ENCODE results near the gene TNIK. TPM values are rescaled to one million over a fixed set of nuclear protein-coding genes. Genes with fewer than 3 reads are reported as not detected.

TNIK gene
- total and polyA plus RNA-seq, 10 of the 15 experiments (the other 5 are each of a cell fraction or from before 2014, with no cell fraction given) = 13.9 to 74.3 (median 48.2) TPM

GRCh38 chr3:171177056-171177455 lies 283.1 kb downstream of the TNIK start:
- Histone ChIP-seq H3K4me3 (no peak overlapping the region), H3K4me2 (ENCODE audit: control insufficient read depth, insufficient read depth) (no peak overlapping the region), H3K4me1 (ENCODE audit: control insufficient read depth, insufficient read depth, low read length) (no peaks in the 10 kb centered on the region), H3K79me2 (ENCODE audit: control insufficient read depth, insufficient read depth, low read length) (peaks cover 2% of the 10 kb centered on the region), H3K9ac (ENCODE audit: control insufficient read depth, insufficient read depth, low read length) (no peak overlapping the region), H4K20me1 (ENCODE audit: control insufficient read depth, insufficient read depth) (no peaks in the 10 kb centered on the region), H3K36me3 (ENCODE audit: control insufficient read depth in 2 of 2, insufficient read depth in 2 of 2, low read length in 1 of 2) (peaks cover 17 to 47% of the 10 kb centered on the region in 2 experiments; a peak in 3 of 4 replicates), H3K9me3 (replicated peaks; ENCODE audit: control insufficient read depth, insufficient read depth, low read length) (no peaks in the 10 kb centered on the region; the same call in 2 of the 3 replicates), H2AFZ (ENCODE audit: control insufficient read depth, low read depth, low read length) (no peak overlapping the region), H3K27ac (ENCODE audit: control insufficient read depth, insufficient read depth) (no peak overlapping the region), H3K27me3 (replicated peaks in 1 of 2; ENCODE audit: control insufficient read depth in 2 of 2, insufficient read depth in 2 of 2, low read length in 1 of 2) (no peaks in the 10 kb centered on the region)
- FAIRE-seq (no peak), ATAC-seq (no peak), DNase-seq (ENCODE audit: low read depth, low spot score) (no peak)
- CTCF ChIA-PET = no interaction called here
- SMC1A ChIA-PET (ENCODE audit: uncharacterized antibody, unreplicated experiment) = interaction anchor here (0.8 to 3.7 kb wide), 2 partner anchors 10 to 390 kb away, joined by 4 to 19 read pairs; no protein-coding TSS in a partner anchor
- no TSS peak for BruUV-seq (replicated peaks)
- WGBS (ENCODE audit: insufficient coverage, insufficient replicate concordance, low lambda C conversion rate, missing lambda C conversion rate) = 96% methylated on average over 3 of the region's 3 CpGs
- in situ Hi-C loops (cut with MboI) = no loop called here
- RAD21 ChIA-PET (ENCODE audit: unreplicated experiment) = no interaction called here
- intact Hi-C loops (cut with micrococcal nuclease; ENCODE audit: unreplicated experiment) = no loop called here
- POLR2A ChIA-PET = no interaction called here
- no peak for TF ChIP-seq MTA2 (IDR thresholded peaks at IDR 0.05; ENCODE audit: low read depth)
- no peak for TF ChIP-seq MYB (IDR thresholded peaks at IDR 0.05; ENCODE audit: borderline replicate concordance, low read depth, low read length)
- TF ChIP-seq JUNB (IDR thresholded peaks at IDR 0.05) = no peak
- no peak for TF ChIP-seq HDAC6 (IDR thresholded peaks at IDR 0.05; ENCODE audit: unreplicated experiment)
- no peak for TF ChIP-seq NKRF (conservative IDR thresholded peaks at IDR 0.05)
- no peak for TF ChIP-seq ZBTB40 (IDR thresholded peaks at IDR 0.05; ENCODE audit: borderline replicate concordance)
- no peak for TF ChIP-seq BCL11A (IDR thresholded peaks at IDR 0.05; ENCODE audit: low read depth, low read length)
- TF ChIP-seq SKIL (IDR thresholded peaks at IDR 0.05; ENCODE audit: low read depth, poor library complexity, severe bottlenecking) = no peak
- no peak for TF ChIP-seq ZBTB33 (IDR thresholded peaks at IDR 0.05)
- no peak for TF ChIP-seq IRF3 (IDR thresholded peaks at IDR 0.05)
- no peak for TF ChIP-seq TCF3 (IDR thresholded peaks at IDR 0.05; ENCODE audit: borderline replicate concordance, insufficient read depth, low read depth, low read length)
- no peak for TF ChIP-seq PML (IDR thresholded peaks at IDR 0.05; ENCODE audit: low read length)
- no peak for TF ChIP-seq ZZZ3 (IDR thresholded peaks at IDR 0.05; ENCODE audit: control insufficient read depth, insufficient read length, low read depth)
- no peak for TF ChIP-seq FOXK2 (IDR thresholded peaks at IDR 0.05)

Measured in GM12878 (cell line).